Vagina (tissue), 2 donors: ENCODE measurements around the gene NSFL1C. TPM values are rescaled to one million over a fixed set of nuclear protein-coding genes. Genes with fewer than 3 reads are reported as not detected.
"Not testable (repeated sequence)": the region's sequence is repeated elsewhere in the genome, so short reads cannot be mapped to it uniquely, and the experiment has no call there.

ENCODE experiments used
- DNase-seq, 2 donors: peaks; one replicate each; pipeline ENCODE4 v3.0.0-alpha.2; 2017; ENCODE audit errors: extremely low spot score in 2 of 2
- H3K27ac ChIP-seq: fragments of 200-600 bp; sonication (generic); one replicate; pipeline ENCODE4 v1.5.1; 2019
- H3K27me3 ChIP-seq: fragments of 200-600 bp; sonication (generic); one replicate; pipeline ENCODE4 v1.5.1; 2019
- H3K36me3 ChIP-seq, 2 donors: fragments of 200-600 bp; sonication (generic); one replicate each; pipeline ENCODE4 v1.5.1; 2017 to 2019
- H3K4me1 ChIP-seq: fragments of 200-600 bp; sonication (generic); one replicate; pipeline ENCODE4 v1.5.1; 2019
- H3K4me3 ChIP-seq, 2 donors: fragments of 200-600 bp; sonication (generic); 1 replicate in 1 of 2; 2 replicates in 1 of 2; pipeline ENCODE4 v1.5.1; 2016 to 2019
- H3K9me3 ChIP-seq: fragments of 200-600 bp; sonication (generic); one replicate; pipeline ENCODE4 v1.5.1; 2019
- POLR2A ChIP-seq, 2 donors: fragments of 450-650 bp; IDR thresholded peaks; one replicate each; pipeline ENCODE4 v1.6.1; 2017; ENCODE audit warnings: antibody characterized with exemption in 2 of 2, mild to moderate bottlenecking in 2 of 2, moderate library complexity in 2 of 2
- POLR2AphosphoS5 ChIP-seq, 2 donors: sonication (generic); formaldehyde crosslinking; IDR thresholded peaks; one replicate each; pipeline ENCODE4 v1.9.0; 2017; ENCODE audit warnings: antibody characterized with exemption in 2 of 2, mild to moderate bottlenecking in 2 of 2, low read depth in 1 of 2; ENCODE audit not compliant: insufficient read depth in 1 of 2
- intact Hi-C: fragments of 100-400 bp; cut with DNase I; formaldehyde crosslinking; loops from one replicate; pipeline ENCODE4 v1.15.1; 2023
- total RNA-seq: library from RNA; depleted of rRNA; stranded (reverse); fragments of >200 nt; gene quantifications from one replicate; pipeline ENCODE4 v1.2.3, GENCODE V29; 2016
- TF ChIP-seq, protein P1 (sequence below), 3 experiments: fragments of 450-650 bp in 2 of 3; fragments of 200-600 bp in 1 of 3; sonication (generic) in 1 of 3; IDR thresholded peaks; one replicate each; pipeline ENCODE4 v1.5.1; 2017 to 2019; ENCODE audit warnings: antibody characterized with exemption in 3 of 3, mild to moderate bottlenecking in 2 of 3, moderate library complexity in 2 of 3

Gene NSFL1C
- total RNA-seq, 1 donor from 2014 or later, result 53.8 TPM

GRCh38 chr20:1499528-1500420 is 33.1 kb upstream of the NSFL1C start:
- H3K27me3 ChIP-seq, result no peaks in the 10 kb centered on the region
- peaks cover 8% of the 10 kb centered on the region for H3K4me1 ChIP-seq
- peak overlapping the region; percentile 57 for H3K27ac ChIP-seq
- H3K36me3 ChIP-seq, result no peaks in the 10 kb centered on the region
- TF ChIP-seq, protein P1, sequence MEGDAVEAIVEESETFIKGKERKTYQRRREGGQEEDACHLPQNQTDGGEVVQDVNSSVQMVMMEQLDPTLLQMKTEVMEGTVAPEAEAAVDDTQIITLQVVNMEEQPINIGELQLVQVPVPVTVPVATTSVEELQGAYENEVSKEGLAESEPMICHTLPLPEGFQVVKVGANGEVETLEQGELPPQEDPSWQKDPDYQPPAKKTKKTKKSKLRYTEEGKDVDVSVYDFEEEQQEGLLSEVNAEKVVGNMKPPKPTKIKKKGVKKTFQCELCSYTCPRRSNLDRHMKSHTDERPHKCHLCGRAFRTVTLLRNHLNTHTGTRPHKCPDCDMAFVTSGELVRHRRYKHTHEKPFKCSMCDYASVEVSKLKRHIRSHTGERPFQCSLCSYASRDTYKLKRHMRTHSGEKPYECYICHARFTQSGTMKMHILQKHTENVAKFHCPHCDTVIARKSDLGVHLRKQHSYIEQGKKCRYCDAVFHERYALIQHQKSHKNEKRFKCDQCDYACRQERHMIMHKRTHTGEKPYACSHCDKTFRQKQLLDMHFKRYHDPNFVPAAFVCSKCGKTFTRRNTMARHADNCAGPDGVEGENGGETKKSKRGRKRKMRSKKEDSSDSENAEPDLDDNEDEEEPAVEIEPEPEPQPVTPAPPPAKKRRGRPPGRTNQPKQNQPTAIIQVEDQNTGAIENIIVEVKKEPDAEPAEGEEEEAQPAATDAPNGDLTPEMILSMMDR (IDR thresholded peaks at IDR 0.05), result no peak
- TF ChIP-seq POLR2A (IDR thresholded peaks at IDR 0.05) (no peak), POLR2AphosphoS5 (IDR thresholded peaks at IDR 0.05; ENCODE audit: insufficient read depth in 1 of 2, low read depth in 1 of 2) (no peak)
- no peaks in the 10 kb centered on the region for H3K9me3 ChIP-seq
- intact Hi-C loops, result no loop called here
- H3K4me3 ChIP-seq, result no peak overlapping the region
- no peak for DNase-seq

DNA sequence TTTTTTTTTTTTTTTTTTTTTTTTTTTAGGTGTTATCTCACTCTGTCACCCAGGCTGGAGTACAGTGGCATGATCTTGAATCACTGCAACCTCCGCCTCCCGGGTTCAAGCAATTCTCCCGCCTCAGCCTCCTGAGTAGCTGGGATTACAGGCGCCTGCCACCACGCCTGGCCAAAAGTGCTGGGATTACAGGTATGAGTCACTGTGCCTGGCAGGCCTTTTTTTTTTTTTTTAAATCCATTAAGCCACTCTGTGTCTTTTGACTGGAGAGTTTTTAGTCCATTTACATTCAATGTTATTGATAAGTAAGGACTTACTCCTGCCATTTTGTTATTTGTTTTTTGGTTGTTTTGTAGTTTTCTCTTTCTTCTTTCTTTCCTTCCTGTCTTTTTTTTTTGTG is 30.7 kb upstream of the NSFL1C start:
- H3K9me3 ChIP-seq, DNase-seq, H3K27ac ChIP-seq, H3K4me3 ChIP-seq, H3K27me3 ChIP-seq, H3K4me1 ChIP-seq, intact Hi-C loops, H3K36me3 ChIP-seq: not testable (repeated sequence)

- no peak for TF ChIP-seq POLR2AphosphoS5 (IDR thresholded peaks at IDR 0.05; ENCODE audit: insufficient read depth in 1 of 2, low read depth in 1 of 2)
- TF ChIP-seq, protein P1 (IDR thresholded peaks at IDR 0.05), result no peak
- no peak for TF ChIP-seq POLR2A (IDR thresholded peaks at IDR 0.05)
- Histone ChIP-seq H3K27me3 (no peaks in the 10 kb centered on the region), H3K4me3 (no peak overlapping the region), H3K36me3 (no peaks in the 10 kb centered on the region), H3K4me1 (peaks cover 8% of the 10 kb centered on the region), H3K27ac (no peak overlapping the region), H3K9me3 (no peaks in the 10 kb centered on the region)
- DNase-seq, result no peak
- intact Hi-C loops, result no loop called here
Observed at GRCh38 chr20:1496930-1497329, 30.3 kb upstream of the NSFL1C start.

GRCh38 chr20:1494436-1494835 is 27.8 kb upstream of the NSFL1C start:
- Histone ChIP-seq H3K4me3 (no peak overlapping the region), H3K27ac (no peak overlapping the region), H3K36me3 (no peaks in the 10 kb centered on the region), H3K4me1 (peaks cover 18% of the 10 kb centered on the region), H3K27me3 (no peaks in the 10 kb centered on the region), H3K9me3 (no peaks in the 10 kb centered on the region)
- DNase-seq, result no peak
- TF ChIP-seq, protein P1 (IDR thresholded peaks at IDR 0.05), result no peak
- TF ChIP-seq POLR2AphosphoS5 (IDR thresholded peaks at IDR 0.05; ENCODE audit: insufficient read depth in 1 of 2, low read depth in 1 of 2) (no peak), POLR2A (IDR thresholded peaks at IDR 0.05) (no peak)
- intact Hi-C loops, result no loop called here

GRCh38 chr20:1493536-1493935 is 26.9 kb upstream of the NSFL1C start:
- H3K4me1 ChIP-seq, result peaks cover 21% of the 10 kb centered on the region
- no peaks in the 10 kb centered on the region for H3K36me3 ChIP-seq
- intact Hi-C loops, result no loop called here
- no peak for DNase-seq
- H3K9me3 ChIP-seq, result no peaks in the 10 kb centered on the region
- no peak overlapping the region for H3K4me3 ChIP-seq
- no peaks in the 10 kb centered on the region for H3K27me3 ChIP-seq
- no peak overlapping the region for H3K27ac ChIP-seq
- TF ChIP-seq, protein P1 (IDR thresholded peaks at IDR 0.05), result no peak
- TF ChIP-seq POLR2AphosphoS5 (IDR thresholded peaks at IDR 0.05; ENCODE audit: insufficient read depth in 1 of 2, low read depth in 1 of 2) (no peak), POLR2A (IDR thresholded peaks at IDR 0.05) (no peak)
